ENCODE measurements around the gene KDM3B. TPM values are rescaled to one million over a fixed set of nuclear protein-coding genes. Genes with fewer than 3 reads are reported as not detected.
A peak's percentile ranks its signal among the peaks of the same experiment; 100 is the strongest.

The KDM3B gene
- total RNA-seq, 1 donor from 2014 or later = 80.2 TPM

DNA sequence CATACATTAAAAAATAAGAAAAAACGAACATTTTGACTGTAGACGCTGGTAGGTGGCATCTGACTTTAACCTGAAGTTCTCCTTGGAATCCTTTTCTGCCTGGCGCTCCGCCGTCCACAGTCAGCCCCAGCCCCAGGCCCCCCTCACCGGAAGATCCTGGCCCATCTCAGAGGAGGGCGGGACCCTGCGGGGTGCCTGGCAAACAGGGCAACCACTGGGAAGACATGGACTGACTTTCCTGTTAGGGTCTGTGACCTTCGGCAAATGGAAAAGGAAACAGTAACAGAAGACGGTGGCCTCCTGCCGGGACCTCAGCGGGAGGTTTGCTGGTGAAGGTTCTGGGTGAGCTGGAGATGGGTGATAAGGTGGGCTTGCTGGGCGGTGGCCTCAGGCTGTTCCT is 101.1 kb downstream of the KDM3B start:
- DNase-seq = no peak

DNA sequence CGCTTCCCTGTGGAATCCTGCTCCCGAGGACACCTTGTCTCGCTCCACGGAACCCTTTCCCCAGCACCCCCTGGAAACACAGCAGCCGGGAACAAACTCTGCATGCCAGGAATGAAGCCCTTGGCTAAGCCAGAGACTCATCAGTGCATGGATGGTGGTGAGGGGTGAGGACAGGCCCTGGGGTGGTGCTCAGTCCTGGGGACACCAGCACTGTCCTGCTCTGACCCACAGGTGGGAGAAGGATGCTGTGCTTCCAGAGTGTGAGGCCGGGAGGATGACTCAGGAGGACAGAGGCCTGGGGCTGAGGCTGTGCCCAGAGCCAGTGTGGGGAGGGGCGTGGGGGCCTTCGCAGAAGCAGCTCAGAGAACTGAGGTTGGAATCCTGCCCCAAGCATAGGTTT is 101.6 kb downstream of the KDM3B start:
- DNase-seq = no peak

DNA sequence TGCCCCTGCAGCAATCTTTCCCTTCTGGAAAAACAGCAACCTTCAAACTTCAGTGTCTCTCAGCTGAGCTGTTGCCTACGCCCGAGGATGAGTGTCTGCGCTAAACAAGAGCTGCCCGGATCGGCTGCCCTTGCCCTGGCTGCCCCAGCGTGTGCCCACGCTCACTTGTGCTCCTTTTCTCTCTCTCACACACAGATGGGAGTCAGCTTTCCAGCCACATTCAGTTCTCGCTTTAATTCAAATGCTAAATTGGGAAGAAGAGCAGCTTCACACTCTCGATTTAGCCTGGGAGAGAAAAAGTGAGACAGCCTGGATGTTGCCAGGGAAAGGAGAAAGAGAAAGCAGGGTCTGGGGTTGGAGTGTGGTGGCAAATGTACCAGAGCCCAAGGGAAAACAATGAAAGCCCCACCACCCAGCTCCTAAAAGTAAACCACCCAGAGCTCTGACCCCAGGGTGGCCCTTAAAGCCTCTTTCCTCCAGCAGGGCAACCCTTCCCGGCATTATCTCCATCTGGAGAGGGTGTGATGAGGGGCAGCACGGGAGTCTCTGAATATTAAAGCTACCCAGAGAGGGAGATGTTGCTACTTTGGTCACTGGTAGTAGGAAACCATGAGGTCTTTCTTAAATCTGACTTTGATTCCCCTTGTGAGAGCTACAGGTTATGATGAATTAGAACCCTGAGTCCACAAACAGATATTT is 102.9 kb downstream of the KDM3B start:
- no peak for DNase-seq

DNA sequence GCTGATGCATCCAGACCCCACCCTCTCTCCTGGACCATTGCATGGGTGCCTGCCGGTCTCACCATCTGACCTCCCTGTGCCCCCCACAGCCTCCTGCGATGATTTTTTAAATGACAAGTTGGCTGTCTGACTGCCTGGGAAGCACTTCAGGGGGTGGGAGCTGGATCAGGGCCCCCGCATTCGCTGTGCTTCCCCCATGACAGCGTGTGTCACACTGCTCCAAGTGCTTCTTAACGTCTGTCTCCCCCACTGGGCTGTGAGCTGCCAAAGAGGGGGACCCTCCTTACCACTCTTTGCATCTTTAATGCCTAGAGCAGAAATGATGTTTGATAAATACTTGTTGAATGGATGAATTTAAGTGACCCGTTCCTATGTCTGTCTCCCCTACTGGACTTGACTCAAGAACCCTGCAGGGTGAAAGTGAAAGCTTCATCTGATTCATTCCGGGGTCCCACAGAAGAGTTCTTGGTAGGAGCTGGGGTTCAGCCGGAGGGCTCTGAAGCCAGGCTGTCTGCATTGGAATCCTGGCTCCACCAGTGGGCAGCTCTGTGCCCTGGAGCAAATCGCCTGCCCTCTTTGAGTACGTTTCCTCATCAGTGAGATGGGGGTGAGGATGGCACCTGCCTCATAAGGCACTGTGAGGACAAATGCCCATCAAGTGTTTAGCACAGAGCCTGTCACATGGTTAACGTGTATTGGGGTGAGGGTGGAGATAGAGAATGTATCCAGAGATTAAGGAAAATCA is 105.2 kb downstream of the KDM3B start:
- no peak for DNase-seq

DNA sequence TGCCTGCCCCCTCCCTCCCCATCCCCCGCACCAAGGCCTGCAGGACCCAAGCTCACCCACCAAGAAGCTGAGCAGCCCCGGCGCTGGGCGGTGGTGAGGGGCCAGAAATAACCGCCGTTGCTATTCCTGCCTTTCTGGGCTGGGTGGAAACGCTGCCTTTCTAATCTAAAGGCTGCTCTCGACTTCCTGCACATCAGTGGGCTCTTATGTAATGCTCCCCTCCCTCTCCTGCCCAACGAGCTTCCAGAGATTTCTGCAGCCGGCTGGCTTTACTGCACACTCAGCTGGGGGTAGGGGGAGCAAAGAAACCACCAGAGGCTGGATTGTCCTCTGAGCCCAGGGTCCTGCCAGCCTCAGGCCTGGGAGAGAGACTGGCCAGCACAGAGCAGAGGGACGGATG is 105.9 kb downstream of the KDM3B start:
- no peak for DNase-seq

DNA sequence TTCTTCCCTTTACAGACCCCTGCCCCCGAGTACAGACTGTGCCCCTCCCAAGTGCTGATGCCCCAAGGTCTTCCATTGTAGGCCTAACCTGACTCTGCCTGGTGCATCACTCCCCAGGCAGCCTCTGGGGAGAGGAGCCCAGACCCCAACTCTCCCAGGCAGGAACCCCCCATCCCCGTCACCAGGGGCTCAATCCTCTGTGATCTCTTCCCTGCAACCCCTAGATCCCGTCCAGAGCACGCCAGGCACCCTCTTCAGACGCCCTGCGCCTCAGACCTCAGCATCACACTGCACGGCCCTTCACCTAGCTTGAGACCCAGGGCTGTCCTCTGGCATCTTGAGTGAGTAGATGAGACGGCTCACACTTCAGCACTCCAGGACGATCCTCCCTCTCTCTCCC is 106.4 kb downstream of the KDM3B start:
- DNase-seq = no peak

DNA sequence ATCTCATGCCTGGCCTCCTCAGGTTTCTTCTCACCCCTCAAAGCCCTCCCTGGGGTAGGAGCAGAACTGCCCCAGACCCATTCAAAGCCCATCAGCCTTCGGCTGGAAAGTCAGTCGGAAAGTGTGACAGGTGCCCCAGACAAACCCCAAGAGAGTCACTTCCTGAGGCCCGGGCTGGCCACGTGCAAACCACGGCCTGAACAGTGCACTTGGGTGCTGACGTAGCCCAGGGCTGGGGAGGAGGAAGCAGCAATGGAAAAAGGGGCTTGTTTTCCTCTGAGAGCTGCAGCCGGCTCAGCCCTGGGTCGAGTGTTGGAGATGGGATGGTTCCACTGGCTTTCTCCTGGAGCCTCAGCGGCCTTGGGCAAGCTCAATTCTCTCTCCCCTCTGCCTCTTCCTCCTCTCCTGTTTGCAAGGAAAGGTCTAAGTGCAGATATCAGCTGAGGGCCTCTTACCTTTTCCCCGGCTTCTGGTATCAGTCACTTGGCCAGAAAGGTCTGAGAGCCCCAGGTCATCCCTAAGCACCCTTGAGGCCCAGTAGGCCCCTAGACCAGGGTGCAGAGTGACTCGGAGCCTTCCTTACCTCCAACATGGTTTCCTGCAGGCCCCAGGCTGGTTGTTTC is 106.9 kb downstream of the KDM3B start:
- peak; percentile 38 for DNase-seq

DNA sequence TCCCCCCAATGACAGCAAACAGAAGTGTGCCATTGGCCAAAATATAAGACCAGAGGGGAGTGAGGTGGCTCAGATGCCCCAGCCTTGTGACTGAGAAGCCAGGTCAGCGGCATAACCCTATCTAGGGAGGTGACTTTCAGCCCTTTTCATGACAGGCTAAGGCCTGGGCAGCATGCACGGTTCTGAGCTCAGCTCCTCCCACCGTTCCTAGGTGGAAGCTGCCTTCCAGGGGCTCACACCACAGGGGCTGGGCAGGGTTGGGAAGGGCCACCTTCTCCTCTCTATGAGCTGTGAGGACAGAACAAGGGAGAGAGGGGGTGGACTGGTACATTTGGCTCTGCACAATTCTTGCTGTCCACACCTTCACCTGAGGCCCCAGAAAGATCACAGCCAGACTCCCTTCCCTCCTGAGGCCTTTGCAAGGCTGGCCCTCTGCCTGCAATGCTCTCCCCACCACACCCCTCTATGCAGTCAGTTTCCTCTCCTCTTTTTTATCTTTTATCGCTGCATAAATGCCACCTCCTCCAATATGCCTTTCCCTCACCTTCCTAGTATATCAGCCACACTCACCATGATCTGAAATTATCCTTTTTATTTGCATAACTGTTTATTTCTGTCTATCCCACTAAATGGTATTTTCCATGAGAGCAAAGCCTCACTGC is 107.7 kb downstream of the KDM3B start:
- no peak for DNase-seq

DNA sequence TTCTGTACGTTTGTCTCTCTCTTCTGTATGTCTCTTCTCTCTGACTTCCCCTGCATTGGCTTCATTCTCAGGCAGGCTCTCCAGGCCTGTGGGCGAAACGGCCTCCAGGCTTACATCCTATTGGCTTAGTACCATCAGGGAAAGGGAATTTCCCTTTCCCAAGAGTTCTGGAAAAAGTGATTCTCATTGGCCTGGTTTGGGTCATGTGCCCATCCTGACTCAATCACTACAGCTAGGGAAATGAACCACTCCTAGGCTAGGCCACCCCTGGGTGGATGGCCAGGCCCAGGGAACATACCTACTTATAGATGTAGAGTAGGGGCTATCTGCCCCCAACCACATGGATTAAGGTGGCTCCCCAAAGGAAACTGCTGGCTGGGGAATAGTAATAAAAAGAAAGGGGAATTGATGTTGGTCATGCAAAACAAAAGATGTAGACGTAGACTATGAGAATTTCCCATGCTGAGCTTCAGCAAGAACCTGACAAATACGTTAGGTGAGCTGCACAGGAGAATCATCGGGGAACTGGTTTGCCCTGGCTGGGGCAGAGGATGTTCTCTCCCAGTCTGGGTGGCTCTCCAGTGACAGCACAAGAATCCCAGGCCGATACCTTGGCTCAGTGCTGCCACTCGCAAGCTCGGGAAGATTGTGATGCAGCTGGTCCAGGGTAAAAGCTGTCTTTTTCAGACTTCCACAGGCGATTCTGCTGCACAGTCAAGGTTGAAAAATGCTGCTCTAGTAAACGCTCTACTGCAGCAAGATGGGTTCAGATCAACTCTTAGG is 109.0 kb downstream of the KDM3B start:
- no peak for DNase-seq

DNA sequence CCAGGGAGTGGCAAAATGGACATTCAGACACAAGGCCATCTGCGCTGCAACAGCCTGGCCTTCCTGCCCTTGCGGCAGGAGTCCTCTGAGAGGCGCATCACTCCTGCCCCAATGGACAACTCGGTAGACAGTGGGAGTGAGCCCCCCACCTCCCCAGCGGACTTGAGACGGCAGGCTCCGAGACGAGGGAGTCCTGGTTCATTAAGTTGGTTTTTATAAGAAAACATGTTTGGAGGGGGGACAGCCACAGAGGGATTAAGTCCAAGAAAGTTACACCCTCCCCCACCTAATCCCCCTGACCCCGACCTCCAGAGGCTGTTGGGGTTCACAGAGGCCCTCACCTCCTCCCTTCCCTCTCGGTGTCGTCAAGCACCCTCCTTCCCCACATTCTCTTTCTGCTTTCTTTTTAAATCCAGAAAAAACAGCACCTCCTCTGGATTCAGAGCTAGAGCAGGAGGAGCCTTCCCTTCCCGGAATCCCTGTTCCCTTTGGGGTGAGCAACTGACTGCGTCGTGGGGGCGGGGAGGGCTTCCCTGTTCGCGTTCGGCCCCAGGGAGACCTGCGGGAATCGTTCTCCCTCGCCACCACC is 111.0 kb downstream of the KDM3B start:
- no peak for DNase-seq

DNA sequence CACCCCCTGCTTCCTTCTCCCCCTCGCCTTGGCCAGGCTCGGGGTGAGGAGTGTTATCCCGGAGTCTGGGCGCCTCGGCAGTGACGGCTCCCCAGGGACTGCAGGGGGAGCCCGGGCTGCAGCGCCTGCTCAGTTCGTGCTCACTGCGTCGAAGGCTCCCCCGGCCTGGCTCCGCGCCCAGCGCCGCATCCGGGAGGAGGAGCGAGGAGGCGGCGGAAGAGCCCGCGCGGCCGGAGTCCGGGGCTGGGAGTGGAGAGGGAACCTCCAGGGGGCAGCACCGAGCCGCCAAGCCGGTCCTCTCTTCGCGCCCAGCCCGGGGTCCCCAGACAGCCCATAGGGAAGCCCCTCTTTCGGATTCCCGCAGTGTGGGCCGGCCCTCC is 111.5 kb downstream of the KDM3B start:
- peak; percentile 99 for DNase-seq

DNA sequence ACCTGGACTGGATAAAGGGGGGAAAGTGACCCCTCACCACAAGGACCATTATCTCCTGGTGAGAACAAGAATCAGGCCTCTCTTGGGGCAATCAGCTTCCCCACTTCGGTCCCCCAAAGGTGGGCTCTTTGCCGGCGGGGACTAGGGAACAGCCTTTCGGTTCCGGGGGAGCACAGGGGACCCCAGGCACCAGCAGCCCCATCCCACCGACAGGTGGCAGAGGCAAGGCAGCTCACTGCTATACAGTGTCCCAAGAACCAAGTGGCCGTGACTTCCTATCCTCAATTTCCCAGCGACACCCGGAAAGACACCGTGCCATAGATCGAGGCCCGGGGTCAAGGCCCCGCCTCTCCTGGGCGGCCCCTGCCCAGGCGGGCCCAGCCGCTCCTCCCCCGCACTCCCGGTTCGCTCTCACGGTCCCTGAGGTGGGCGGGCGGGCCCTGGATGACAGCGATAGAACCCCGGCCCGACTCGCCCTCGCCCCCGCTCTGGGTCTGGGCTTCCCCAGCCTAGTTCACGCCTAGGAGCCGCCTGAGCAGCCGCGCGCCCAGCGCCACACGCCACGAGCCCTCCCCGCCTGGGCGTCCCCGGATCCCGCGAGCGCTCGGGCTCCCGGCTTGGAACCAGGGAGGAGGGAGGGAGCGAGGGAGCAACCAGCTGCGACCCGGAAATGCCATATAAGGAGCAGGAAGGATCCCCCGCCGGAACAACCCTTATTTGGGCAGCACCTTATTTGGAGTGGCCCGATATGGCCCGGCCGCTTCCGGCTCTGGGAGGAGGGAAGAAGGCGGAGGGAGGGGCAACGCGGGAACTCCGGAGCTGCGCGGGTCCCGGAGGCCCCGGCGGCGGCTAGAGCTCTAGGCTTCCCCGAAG is 112.1 kb downstream of the KDM3B start:
- peak; percentile 100 for DNase-seq

DNA sequence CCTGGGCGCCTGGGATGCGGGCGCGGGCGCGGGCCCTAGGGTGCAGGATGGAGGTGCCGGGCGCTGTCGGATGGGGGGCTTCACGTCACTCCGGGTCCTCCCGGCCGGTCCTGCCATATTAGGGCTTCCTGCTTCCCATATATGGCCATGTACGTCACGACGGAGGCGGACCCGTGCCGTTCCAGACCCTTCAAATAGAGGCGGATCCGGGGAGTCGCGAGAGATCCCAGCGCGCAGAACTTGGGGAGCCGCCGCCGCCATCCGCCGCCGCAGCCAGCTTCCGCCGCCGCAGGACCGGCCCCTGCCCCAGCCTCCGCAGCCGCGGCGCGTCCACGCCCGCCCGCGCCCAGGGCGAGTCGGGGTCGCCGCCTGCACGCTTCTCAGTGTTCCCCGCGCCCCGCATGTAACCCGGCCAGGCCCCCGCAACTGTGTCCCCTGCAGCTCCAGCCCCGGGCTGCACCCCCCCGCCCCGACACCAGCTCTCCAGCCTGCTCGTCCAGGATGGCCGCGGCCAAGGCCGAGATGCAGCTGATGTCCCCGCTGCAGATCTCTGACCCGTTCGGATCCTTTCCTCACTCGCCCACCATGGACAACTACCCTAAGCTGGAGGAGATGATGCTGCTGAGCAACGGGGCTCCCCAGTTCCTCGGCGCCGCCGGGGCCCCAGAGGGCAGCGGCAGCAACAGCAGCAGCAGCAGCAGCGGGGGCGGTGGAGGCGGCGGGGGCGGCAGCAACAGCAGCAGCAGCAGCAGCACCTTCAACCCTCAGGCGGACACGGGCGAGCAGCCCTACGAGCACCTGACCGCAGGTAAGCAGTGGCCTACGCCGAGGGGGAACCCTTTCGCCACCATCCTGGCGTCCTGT is 113.0 kb downstream of the KDM3B start, which contains the start of gene EGR1:
Gene EGR1, plus strand, starts transcription at position 219 of the 864 bp plus-strand sequence. Its CDS starts 283 bp downstream, at position 502.
- peak; percentile 99 for DNase-seq

DNA sequence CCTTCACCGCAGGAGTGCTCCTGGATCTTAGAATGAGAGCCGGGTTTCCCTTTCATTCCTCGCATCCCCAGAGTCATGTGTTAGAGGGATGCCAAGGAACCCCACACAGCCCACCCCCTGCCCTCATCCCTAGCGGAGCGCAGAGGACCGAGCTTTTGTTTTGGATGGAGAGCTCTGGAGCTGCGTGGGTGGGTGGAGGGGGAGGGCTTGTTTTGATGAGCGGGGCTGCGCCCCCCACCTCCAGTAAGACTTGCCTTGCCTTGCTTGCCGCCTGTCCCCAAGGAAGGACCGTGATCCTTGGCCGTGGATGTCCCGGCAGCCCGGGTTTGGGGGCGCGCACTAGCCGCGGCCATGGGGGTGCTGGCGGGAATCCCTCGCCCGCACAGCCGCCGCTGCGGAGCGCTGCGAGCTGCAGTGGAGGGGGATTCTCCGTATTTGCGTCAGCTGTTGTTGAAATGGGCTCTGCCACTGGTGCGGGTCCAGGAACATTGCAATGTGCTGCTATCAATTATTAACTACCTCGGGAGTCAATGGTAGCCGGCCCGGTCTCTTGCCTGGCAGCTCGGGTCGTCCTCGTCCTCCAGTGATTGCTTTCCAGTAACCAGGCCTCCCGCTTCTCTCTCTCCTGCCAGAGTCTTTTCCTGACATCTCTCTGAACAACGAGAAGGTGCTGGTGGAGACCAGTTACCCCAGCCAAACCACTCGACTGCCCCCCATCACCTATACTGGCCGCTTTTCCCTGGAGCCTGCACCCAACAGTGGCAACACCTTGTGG is 113.8 kb downstream of the KDM3B start:
- DNase-seq = peak; percentile 54

DNA sequence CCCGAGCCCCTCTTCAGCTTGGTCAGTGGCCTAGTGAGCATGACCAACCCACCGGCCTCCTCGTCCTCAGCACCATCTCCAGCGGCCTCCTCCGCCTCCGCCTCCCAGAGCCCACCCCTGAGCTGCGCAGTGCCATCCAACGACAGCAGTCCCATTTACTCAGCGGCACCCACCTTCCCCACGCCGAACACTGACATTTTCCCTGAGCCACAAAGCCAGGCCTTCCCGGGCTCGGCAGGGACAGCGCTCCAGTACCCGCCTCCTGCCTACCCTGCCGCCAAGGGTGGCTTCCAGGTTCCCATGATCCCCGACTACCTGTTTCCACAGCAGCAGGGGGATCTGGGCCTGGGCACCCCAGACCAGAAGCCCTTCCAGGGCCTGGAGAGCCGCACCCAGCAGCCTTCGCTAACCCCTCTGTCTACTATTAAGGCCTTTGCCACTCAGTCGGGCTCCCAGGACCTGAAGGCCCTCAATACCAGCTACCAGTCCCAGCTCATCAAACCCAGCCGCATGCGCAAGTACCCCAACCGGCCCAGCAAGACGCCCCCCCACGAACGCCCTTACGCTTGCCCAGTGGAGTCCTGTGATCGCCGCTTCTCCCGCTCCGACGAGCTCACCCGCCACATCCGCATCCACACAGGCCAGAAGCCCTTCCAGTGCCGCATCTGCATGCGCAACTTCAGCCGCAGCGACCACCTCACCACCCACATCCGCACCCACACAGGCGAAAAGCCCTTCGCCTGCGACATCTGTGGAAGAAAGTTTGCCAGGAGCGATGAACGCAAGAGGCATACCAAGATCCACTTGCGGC is 114.6 kb downstream of the KDM3B start:
- peak; percentile 49 for DNase-seq

DNA sequence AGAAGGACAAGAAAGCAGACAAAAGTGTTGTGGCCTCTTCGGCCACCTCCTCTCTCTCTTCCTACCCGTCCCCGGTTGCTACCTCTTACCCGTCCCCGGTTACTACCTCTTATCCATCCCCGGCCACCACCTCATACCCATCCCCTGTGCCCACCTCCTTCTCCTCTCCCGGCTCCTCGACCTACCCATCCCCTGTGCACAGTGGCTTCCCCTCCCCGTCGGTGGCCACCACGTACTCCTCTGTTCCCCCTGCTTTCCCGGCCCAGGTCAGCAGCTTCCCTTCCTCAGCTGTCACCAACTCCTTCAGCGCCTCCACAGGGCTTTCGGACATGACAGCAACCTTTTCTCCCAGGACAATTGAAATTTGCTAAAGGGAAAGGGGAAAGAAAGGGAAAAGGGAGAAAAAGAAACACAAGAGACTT is 115.2 kb downstream of the KDM3B start:
- DNase-seq = peak; percentile 59

DNA sequence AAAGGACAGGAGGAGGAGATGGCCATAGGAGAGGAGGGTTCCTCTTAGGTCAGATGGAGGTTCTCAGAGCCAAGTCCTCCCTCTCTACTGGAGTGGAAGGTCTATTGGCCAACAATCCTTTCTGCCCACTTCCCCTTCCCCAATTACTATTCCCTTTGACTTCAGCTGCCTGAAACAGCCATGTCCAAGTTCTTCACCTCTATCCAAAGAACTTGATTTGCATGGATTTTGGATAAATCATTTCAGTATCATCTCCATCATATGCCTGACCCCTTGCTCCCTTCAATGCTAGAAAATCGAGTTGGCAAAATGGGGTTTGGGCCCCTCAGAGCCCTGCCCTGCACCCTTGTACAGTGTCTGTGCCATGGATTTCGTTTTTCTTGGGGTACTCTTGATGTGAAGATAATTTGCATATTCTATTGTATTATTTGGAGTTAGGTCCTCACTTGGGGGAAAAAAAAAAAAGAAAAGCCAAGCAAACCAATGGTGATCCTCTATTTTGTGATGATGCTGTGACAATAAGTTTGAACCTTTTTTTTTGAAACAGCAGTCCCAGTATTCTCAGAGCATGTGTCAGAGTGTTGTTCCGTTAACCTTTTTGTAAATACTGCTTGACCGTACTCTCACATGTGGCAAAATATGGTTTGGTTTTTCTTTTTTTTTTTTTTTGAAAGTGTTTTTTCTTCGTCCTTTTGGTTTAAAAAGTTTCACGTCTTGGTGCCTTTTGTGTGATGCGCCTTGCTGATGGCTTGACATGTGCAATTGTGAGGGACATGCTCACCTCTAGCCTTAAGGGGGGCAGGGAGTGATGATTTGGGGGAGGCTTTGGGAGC is 115.9 kb downstream of the KDM3B start:
- DNase-seq = peak; percentile 65

Measured in tongue (tissue), 2 donors.